HL-60 (cell line): ENCODE data around the gene CTSD.
"Not testable (repeated sequence)": the region's sequence is repeated elsewhere in the genome, so short reads cannot be mapped to it uniquely, and the experiment has no call there.

Experiments used
- CTCF ChIP-seq: IDR thresholded peaks from one replicate; pipeline ENCODE4 v1.5.1; 2011; ENCODE audit warnings: low read length, control low read depth, inconsistent platforms; ENCODE audit not compliant: insufficient read depth
- GABPA ChIP-seq: IDR thresholded peaks from 2 replicates; pipeline ENCODE4 v1.6.1; 2012; ENCODE audit warnings: low read depth
- POLR2AphosphoS5 ChIP-seq: IDR thresholded peaks from 2 replicates; pipeline ENCODE4 v1.6.1; 2012; ENCODE audit warnings: low read depth
- REST ChIP-seq: IDR thresholded peaks from 2 replicates; pipeline ENCODE4 v1.6.1; 2012; ENCODE audit warnings: low read depth; ENCODE audit not compliant: insufficient replicate concordance
- SPI1 ChIP-seq: IDR thresholded peaks from 2 replicates; pipeline ENCODE4 v1.6.1; 2012; ENCODE audit warnings: low read depth, mild to moderate bottlenecking, borderline replicate concordance

GRCh38 chr11:1813356-1813755, 49.6 kb upstream of the CTSD start:
- TF ChIP-seq SPI1, CTCF, GABPA, REST, POLR2AphosphoS5: not testable (repeated sequence)
